A549 (cell line): ENCODE measurements around the gene TBCA. TPM values are rescaled to one million over a fixed set of nuclear protein-coding genes. Genes with fewer than 3 reads are reported as not detected.

Source experiments
- ATAC-seq, 2 experiments: fragments of 200-7000 bp in 1 of 2; fragments of >200 bp in 1 of 2; cut with Nextera tagmentation in 1 of 2; cut with Tn5 transposase in 1 of 2; 3 replicates each; pipeline versions ENCODE4 v1.8.0 to v1.9.1; 2018 to 2020; ENCODE audit warnings: mild to moderate bottlenecking in 1 of 2, moderate library complexity in 1 of 2
- CTCF ChIA-PET: fragments of 300-600 bp; sonication (Branson Sonifier 250); formaldehyde crosslinking; extraction: SDS; loops from one replicate; lab custom pipeline; 2021; ENCODE audit warnings: antibody characterized with exemption, inconsistent platforms; lab: Yijun Ruan, JAX
- POLR2A ChIA-PET: fragments of 350-600 bp; formaldehyde crosslinking; extraction: SDS; loops from one replicate; lab custom pipeline; 2021; ENCODE audit warnings: antibody characterized with exemption, inconsistent platforms; lab: Yijun Ruan, JAX
- DNase-seq, 2 experiments: peaks; one replicate each; pipeline versions ENCODE4 v3.0.0 to v3.0.0-alpha.2; 2011 to 2016; ENCODE audit warnings: low read depth in 1 of 2, low spot score in 1 of 2
- FAIRE-seq: peaks from 2 replicates; lab custom pipeline; 2011; peaks lifted over from hg19 to GRCh38; lab: Jason Lieb, UNC
- H3K27ac ChIP-seq, 2 experiments: fragments of >200 bp; sonication (Bioruptor Twin); formaldehyde crosslinking; 3 replicates each; pipeline ENCODE4 v1.5.1; 2016 to 2017
- H3K4me1 ChIP-seq: fragments of >200 bp; sonication (Bioruptor Twin); formaldehyde crosslinking; 3 replicates; pipeline ENCODE4 v1.6.1; 2016
- H3K4me2 ChIP-seq: fragments of >200 bp; sonication (Bioruptor Twin); formaldehyde crosslinking; 3 replicates; pipeline ENCODE4 v1.6.1; 2016
- H3K4me3 ChIP-seq: fragments of >200 bp; sonication (Bioruptor Twin); formaldehyde crosslinking; 3 replicates; pipeline ENCODE4 v1.5.1; 2016
- H3K9me3 ChIP-seq: fragments of >200 bp; sonication (Bioruptor Twin); formaldehyde crosslinking; 3 replicates; pipeline ENCODE4 v1.6.1; 2016
- BHLHE40 ChIP-seq: IDR thresholded peaks from 2 replicates; pipeline ENCODE4 v1.6.1; 2012; ENCODE audit warnings: low read depth, low read length, inconsistent platforms
- CBX2 ChIP-seq: fragments of 200-600 bp; sonication (generic); IDR thresholded peaks from 2 replicates; pipeline ENCODE4 v1.6.1; 2016; ENCODE audit warnings: low read depth, mild to moderate bottlenecking, borderline replicate concordance
- ESRRA ChIP-seq: fragments of 150-350 bp; IDR thresholded peaks from 2 replicates; pipeline ENCODE4 v1.6.1; 2014; ENCODE audit warnings: mild to moderate bottlenecking, low read length, borderline replicate concordance
- FOSL2 ChIP-seq, 2 experiments: fragments of 450-650 bp in 1 of 2; fragments of >200 bp in 1 of 2; sonication (Bioruptor Twin) in 1 of 2; formaldehyde crosslinking; IDR thresholded peaks; 2 replicates each; pipeline versions ENCODE4 v1.5.0 to v1.6.1; 2016 to 2020; ENCODE audit warnings: mild to moderate bottlenecking in 1 of 2, moderate library complexity in 1 of 2
- FOXS1 ChIP-seq: fragments of 250-450 bp; sonication (Bioruptor Pico); IDR thresholded peaks from 2 replicates; pipeline ENCODE4 v1.5.0; 2020; ENCODE audit warnings: mild to moderate bottlenecking, moderate library complexity
- HDAC2 ChIP-seq: fragments of 200-600 bp; sonication (generic); IDR thresholded peaks from 2 replicates; pipeline ENCODE4 v1.6.1; 2016
- KDM1A ChIP-seq: fragments of 200-600 bp; sonication (generic); IDR thresholded peaks from 2 replicates; pipeline ENCODE4 v1.6.1; 2016; ENCODE audit warnings: low read depth, mild to moderate bottlenecking
- NFE2L2 ChIP-seq: fragments of 150-350 bp; conservative IDR thresholded peaks from 2 replicates; pipeline ENCODE4 v1.6.1; 2014; ENCODE audit warnings: low read length
- RAD21 ChIP-seq, 2 experiments: fragments of >200 bp in 1 of 2; sonication (Bioruptor Twin) in 1 of 2; formaldehyde crosslinking in 1 of 2; IDR thresholded peaks in 1 of 2; conservative IDR thresholded peaks in 1 of 2; 2 replicates in 1 of 2; 3 replicates in 1 of 2; pipeline ENCODE4 v1.6.1; 2012 to 2018; ENCODE audit warnings: inconsistent platforms in 1 of 2
- RARB ChIP-seq: fragments of 250-450 bp; sonication (Bioruptor Pico); IDR thresholded peaks from 2 replicates; pipeline ENCODE4 v1.8.0; 2021; ENCODE audit warnings: mild to moderate bottlenecking, moderate library complexity
- TFCP2L1 ChIP-seq: fragments of 250-450 bp; sonication (Bioruptor Pico); IDR thresholded peaks from 2 replicates; pipeline ENCODE4 v1.5.0; 2021; ENCODE audit warnings: mild to moderate bottlenecking
- TP53 ChIP-seq: fragments of 250-450 bp; sonication (Bioruptor Pico); IDR thresholded peaks from 2 replicates; pipeline ENCODE4 v1.5.0; 2021; ENCODE audit warnings: mild to moderate bottlenecking, moderate library complexity
- ZC3H11A ChIP-seq: fragments of 450-650 bp; IDR thresholded peaks from 2 replicates; pipeline ENCODE4 v1.6.1; 2014; ENCODE audit warnings: antibody characterized with exemption, mild to moderate bottlenecking
- ZFP36 ChIP-seq: fragments of 450-650 bp; IDR thresholded peaks from 2 replicates; pipeline ENCODE4 v1.6.1; 2014; ENCODE audit warnings: borderline replicate concordance; ENCODE audit not compliant: partially characterized antibody
- ZSCAN20 ChIP-seq: fragments of 250-450 bp; sonication (Bioruptor Pico); IDR thresholded peaks from 2 replicates; pipeline ENCODE4 v1.8.0; 2022; ENCODE audit warnings: mild to moderate bottlenecking, moderate library complexity
- WGBS: methylation state at CpG from one replicate; pipeline ENCODE4 v1.1.6; 2017; ENCODE audit errors: missing lambda C conversion rate; 5-methylcytosine and 5-hydroxymethylcytosine counted together
- polyA plus RNA-seq, 4 experiments: library from polyadenylated mRNA; depleted of rRNA in 3 of 4; stranded (reverse); fragments of >200 nt; fragmentation: RNase III in 1 of 4; extraction: RNeasy Plus Mini Kit Qiagen cat#74134 plus additional on column Dnase treatment in 1 of 4; gene quantifications; 2 replicates in 3 of 4; 3 replicates in 1 of 4; pipeline ENCODE4 v1.2.3, GENCODE V29; 2011 to 2017
- TF ChIP-seq, protein P1 (sequence below): fragments of 200-600 bp; sonication (generic); IDR thresholded peaks from 2 replicates; pipeline ENCODE4 v1.6.1; 2016; ENCODE audit warnings: antibody characterized with exemption, mild to moderate bottlenecking, moderate library complexity
- TF ChIP-seq, protein P2 (sequence below): fragments of 150-350 bp; IDR thresholded peaks from 2 replicates; pipeline ENCODE4 v1.6.1; 2014; ENCODE audit warnings: low read depth, mild to moderate bottlenecking, low read length
- TF ChIP-seq, protein P3 (sequence below): IDR thresholded peaks from 2 replicates; pipeline ENCODE4 v1.6.1; 2012
- TF ChIP-seq, protein P4 (sequence below): fragments of 250-450 bp; sonication (Bioruptor Pico); IDR thresholded peaks from 2 replicates; pipeline ENCODE4 v1.5.0; 2021; ENCODE audit warnings: mild to moderate bottlenecking, moderate library complexity, borderline replicate concordance
- TF ChIP-seq, protein P5 (sequence below): fragments of >200 bp; sonication (Bioruptor Twin); formaldehyde crosslinking; IDR thresholded peaks from 3 replicates; pipeline ENCODE4 v1.5.1; 2016

Gene TBCA
- polyA plus RNA-seq, 2 of the 4 experiments (the other 2 are of a cell fraction) = 373 to 484 TPM

DNA sequence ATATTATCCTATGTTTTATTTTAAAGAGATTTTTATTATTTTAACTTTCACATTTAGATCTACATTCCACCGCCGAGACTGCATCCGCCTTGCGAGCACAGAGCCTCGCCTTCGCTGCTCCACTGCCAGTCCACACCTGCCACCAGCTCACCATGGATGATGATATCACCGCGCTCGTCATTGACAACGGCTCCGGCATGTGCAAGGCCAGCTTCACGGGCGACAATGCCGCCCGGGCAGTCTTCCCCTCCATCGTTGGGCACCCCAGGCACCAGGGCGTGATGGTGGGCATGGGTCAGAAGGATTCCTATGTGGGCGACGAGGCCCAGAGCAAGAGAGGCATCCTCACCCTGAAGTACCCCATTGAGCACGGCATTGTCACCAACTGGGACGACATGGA, 8.6 kb upstream of the TBCA start:
- TF ChIP-seq TP53 (no peak), FOXS1 (CRISPR knock-in tag) (no peak), TFCP2L1 (CRISPR knock-in tag) (no peak), RAD21 (conservative IDR thresholded peaks at IDR 0.05 in 1 of 2, IDR thresholded peaks at IDR 0.05 in 1 of 2) (no peak), NFE2L2 (no peak), ZSCAN20 (CRISPR knock-in tag) (no peak), KDM1A (no peak), BHLHE40 (no peak), ZFP36 (no peak), ESRRA (no peak), RARB (CRISPR knock-in tag) (no peak), HDAC2 (no peak), FOSL2 (IDR thresholded peaks at IDR 0.05) (no peak), FOSL2 (CRISPR knock-in tag; IDR thresholded peaks at IDR 0.05) (no peak), ZC3H11A (no peak), CBX2 (no peak)
- TF ChIP-seq, protein P1, sequence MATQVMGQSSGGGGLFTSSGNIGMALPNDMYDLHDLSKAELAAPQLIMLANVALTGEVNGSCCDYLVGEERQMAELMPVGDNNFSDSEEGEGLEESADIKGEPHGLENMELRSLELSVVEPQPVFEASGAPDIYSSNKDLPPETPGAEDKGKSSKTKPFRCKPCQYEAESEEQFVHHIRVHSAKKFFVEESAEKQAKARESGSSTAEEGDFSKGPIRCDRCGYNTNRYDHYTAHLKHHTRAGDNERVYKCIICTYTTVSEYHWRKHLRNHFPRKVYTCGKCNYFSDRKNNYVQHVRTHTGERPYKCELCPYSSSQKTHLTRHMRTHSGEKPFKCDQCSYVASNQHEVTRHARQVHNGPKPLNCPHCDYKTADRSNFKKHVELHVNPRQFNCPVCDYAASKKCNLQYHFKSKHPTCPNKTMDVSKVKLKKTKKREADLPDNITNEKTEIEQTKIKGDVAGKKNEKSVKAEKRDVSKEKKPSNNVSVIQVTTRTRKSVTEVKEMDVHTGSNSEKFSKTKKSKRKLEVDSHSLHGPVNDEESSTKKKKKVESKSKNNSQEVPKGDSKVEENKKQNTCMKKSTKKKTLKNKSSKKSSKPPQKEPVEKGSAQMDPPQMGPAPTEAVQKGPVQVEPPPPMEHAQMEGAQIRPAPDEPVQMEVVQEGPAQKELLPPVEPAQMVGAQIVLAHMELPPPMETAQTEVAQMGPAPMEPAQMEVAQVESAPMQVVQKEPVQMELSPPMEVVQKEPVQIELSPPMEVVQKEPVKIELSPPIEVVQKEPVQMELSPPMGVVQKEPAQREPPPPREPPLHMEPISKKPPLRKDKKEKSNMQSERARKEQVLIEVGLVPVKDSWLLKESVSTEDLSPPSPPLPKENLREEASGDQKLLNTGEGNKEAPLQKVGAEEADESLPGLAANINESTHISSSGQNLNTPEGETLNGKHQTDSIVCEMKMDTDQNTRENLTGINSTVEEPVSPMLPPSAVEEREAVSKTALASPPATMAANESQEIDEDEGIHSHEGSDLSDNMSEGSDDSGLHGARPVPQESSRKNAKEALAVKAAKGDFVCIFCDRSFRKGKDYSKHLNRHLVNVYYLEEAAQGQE = no peak
- TF ChIP-seq, protein P2, sequence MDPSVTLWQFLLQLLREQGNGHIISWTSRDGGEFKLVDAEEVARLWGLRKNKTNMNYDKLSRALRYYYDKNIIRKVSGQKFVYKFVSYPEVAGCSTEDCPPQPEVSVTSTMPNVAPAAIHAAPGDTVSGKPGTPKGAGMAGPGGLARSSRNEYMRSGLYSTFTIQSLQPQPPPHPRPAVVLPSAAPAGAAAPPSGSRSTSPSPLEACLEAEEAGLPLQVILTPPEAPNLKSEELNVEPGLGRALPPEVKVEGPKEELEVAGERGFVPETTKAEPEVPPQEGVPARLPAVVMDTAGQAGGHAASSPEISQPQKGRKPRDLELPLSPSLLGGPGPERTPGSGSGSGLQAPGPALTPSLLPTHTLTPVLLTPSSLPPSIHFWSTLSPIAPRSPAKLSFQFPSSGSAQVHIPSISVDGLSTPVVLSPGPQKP = no peak
- TF ChIP-seq, protein P3, sequence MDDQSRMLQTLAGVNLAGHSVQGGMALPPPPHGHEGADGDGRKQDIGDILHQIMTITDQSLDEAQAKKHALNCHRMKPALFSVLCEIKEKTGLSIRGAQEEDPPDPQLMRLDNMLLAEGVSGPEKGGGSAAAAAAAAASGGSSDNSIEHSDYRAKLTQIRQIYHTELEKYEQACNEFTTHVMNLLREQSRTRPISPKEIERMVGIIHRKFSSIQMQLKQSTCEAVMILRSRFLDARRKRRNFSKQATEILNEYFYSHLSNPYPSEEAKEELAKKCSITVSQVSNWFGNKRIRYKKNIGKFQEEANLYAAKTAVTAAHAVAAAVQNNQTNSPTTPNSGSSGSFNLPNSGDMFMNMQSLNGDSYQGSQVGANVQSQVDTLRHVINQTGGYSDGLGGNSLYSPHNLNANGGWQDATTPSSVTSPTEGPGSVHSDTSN = no peak
- TF ChIP-seq, protein P4, sequence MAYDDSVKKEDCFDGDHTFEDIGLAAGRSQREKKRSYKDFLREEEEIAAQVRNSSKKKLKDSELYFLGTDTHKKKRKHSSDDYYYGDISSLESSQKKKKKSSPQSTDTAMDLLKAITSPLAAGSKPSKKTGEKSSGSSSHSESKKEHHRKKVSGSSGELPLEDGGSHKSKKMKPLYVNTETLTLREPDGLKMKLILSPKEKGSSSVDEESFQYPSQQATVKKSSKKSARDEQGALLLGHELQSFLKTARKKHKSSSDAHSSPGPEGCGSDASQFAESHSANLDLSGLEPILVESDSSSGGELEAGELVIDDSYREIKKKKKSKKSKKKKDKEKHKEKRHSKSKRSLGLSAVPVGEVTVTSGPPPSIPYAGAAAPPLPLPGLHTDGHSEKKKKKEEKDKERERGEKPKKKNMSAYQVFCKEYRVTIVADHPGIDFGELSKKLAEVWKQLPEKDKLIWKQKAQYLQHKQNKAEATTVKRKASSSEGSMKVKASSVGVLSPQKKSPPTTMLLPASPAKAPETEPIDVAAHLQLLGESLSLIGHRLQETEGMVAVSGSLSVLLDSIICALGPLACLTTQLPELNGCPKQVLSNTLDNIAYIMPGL (CRISPR knock-in tag) = no peak
- TF ChIP-seq, protein P5, sequence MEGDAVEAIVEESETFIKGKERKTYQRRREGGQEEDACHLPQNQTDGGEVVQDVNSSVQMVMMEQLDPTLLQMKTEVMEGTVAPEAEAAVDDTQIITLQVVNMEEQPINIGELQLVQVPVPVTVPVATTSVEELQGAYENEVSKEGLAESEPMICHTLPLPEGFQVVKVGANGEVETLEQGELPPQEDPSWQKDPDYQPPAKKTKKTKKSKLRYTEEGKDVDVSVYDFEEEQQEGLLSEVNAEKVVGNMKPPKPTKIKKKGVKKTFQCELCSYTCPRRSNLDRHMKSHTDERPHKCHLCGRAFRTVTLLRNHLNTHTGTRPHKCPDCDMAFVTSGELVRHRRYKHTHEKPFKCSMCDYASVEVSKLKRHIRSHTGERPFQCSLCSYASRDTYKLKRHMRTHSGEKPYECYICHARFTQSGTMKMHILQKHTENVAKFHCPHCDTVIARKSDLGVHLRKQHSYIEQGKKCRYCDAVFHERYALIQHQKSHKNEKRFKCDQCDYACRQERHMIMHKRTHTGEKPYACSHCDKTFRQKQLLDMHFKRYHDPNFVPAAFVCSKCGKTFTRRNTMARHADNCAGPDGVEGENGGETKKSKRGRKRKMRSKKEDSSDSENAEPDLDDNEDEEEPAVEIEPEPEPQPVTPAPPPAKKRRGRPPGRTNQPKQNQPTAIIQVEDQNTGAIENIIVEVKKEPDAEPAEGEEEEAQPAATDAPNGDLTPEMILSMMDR = no peak
- FAIRE-seq (no peak), DNase-seq (no peak), ATAC-seq (no peak)
- Histone ChIP-seq H3K4me2 (no peak overlapping the region), H3K4me1 (no peaks in the 10 kb centered on the region), H3K9me3 (no peaks in the 10 kb centered on the region), H3K4me3 (no peak overlapping the region), H3K27ac (no peak overlapping the region)
- 80% methylated on average over 16 of the region's 21 CpGs for WGBS
- POLR2A ChIA-PET = no interaction called here
- CTCF ChIA-PET = interaction anchor here (0.9 kb wide), 1 partner anchor 223 kb away, joined by 3 read pairs; no protein-coding TSS in a partner anchor
